ENCODE data around the gene TPCN2. TPM values are rescaled to one million over a fixed set of nuclear protein-coding genes. Genes with fewer than 3 reads are reported as not detected.

The TPCN2 gene
- total RNA-seq, 4 donors from 2014 or later: 12.7 to 16.9 (median 14.2) TPM

DNA sequence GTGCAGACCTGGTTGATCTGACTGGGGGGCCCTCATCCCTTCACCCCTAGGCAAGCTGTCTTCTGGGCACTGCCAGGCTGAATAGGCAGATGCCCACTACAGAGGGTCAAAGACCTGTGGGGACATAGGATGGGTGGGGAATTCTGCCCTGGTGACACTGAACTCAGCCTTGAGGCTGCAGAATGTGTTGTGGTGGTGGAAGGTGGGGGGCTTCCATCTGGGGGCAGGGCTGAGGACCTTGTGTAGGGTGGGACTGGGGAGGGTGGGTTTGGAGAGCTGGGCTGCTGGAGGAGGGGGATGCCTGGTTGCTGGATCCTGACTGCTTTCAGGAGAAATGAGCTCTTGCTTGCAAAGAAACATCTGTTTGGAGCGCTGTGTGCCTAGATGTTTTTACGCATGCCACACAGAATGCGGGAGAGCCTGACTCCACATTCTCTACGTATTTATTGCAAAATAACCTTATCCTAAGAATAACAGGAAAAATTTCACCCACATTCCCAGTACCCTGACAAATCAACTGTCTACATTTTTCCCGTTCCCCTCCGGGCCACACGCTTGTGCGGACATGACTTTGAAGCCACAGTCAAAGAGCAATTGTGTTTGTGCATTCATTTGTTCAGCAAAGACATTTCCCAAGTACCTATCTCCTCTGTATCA is 125.3 kb downstream of the TPCN2 start:
- no peak for TF ChIP-seq POLR2A (IDR thresholded peaks at IDR 0.05)
- TF ChIP-seq, protein P1, sequence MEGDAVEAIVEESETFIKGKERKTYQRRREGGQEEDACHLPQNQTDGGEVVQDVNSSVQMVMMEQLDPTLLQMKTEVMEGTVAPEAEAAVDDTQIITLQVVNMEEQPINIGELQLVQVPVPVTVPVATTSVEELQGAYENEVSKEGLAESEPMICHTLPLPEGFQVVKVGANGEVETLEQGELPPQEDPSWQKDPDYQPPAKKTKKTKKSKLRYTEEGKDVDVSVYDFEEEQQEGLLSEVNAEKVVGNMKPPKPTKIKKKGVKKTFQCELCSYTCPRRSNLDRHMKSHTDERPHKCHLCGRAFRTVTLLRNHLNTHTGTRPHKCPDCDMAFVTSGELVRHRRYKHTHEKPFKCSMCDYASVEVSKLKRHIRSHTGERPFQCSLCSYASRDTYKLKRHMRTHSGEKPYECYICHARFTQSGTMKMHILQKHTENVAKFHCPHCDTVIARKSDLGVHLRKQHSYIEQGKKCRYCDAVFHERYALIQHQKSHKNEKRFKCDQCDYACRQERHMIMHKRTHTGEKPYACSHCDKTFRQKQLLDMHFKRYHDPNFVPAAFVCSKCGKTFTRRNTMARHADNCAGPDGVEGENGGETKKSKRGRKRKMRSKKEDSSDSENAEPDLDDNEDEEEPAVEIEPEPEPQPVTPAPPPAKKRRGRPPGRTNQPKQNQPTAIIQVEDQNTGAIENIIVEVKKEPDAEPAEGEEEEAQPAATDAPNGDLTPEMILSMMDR (IDR thresholded peaks at IDR 0.05): no peak
- WGBS, 2 donors: 70 to 78% methylated on average over 8 of the region's 8 CpGs
- intact Hi-C loops (cut with DNase I; ENCODE audit: low total_unique reads): no loop called here

DNA sequence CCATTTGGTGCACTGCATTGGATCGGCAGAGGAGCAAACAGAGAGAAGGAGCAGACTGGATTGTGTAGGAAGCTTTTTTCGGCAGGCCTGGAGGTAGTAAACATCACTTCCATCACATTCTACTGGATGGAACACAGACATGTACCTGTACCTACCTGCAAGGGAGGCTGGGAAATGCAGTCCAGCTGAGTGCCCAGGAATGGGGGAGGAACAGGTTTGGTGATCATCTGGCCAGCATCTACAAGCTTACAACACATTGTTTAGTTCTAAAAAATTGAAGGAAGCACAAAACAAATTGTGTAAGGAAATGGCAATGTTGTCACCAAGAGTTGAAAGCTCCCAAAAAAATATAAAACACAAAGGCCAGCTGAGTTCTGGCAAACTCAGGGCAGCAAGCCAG is 126.1 kb downstream of the TPCN2 start:
- DNase-seq (ENCODE audit: low spot score in 2 of 2): no peak
- TF ChIP-seq, protein P1 (IDR thresholded peaks at IDR 0.05): no peak
- TF ChIP-seq POLR2A (IDR thresholded peaks at IDR 0.05): no peak
- no peak overlapping the region for H3K4me3 ChIP-seq (ENCODE audit: low read depth, poor library complexity, severe bottlenecking)
- intact Hi-C loops (cut with DNase I; ENCODE audit: low total_unique reads): no loop called here
- 80 to 94% methylated on average over 2 of the region's 2 CpGs for WGBS, 2 donors

More for the DNA sequence above, 125.3 kb downstream of the TPCN2 start:
- no peak overlapping the region for H3K4me3 ChIP-seq (ENCODE audit: low read depth, poor library complexity, severe bottlenecking)
- no peak for DNase-seq (ENCODE audit: low spot score in 2 of 2)

DNA sequence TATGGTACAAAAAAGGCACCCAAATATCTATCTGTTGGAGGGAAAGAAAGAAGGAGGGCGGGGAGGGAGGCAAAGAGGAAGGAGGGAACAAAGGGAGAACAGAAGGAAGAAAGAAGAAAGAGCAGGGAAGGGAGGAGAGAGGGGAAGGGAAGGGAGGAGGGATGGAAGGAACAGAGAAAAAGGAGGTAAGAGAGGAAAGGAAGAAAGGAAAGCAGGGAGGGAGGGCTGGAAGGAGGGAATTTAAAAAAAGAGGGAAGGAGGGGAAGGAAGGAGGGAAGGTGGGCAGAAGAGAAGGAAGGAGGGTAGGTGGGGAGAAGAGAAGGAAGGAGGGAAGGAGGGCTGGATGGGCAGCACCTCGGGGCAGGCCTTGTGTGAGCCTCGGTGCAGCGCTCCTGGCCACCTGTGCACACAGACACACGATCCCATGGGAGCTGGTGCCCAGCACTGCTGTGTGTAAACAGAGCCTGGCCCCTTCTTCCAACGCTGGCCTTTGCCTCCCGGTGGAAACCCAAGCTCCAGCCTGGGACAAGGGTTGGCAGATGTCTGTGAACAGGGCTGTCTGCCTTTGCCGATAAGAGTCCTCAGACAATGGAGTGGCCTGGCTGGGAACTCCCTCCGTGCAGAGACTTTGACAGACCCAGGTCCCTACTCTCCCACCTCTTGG is 130.2 kb downstream of the TPCN2 start:
- 85 to 86% methylated on average over 8 to 9 of the region's 9 CpGs for WGBS, 2 donors
- no peak overlapping the region for H3K4me3 ChIP-seq (ENCODE audit: low read depth, poor library complexity, severe bottlenecking)
- intact Hi-C loops (cut with DNase I; ENCODE audit: low total_unique reads): no loop called here
- TF ChIP-seq, protein P1 (IDR thresholded peaks at IDR 0.05): no peak
- TF ChIP-seq POLR2A (IDR thresholded peaks at IDR 0.05): no peak
- no peak for DNase-seq (ENCODE audit: low spot score in 2 of 2)

DNA sequence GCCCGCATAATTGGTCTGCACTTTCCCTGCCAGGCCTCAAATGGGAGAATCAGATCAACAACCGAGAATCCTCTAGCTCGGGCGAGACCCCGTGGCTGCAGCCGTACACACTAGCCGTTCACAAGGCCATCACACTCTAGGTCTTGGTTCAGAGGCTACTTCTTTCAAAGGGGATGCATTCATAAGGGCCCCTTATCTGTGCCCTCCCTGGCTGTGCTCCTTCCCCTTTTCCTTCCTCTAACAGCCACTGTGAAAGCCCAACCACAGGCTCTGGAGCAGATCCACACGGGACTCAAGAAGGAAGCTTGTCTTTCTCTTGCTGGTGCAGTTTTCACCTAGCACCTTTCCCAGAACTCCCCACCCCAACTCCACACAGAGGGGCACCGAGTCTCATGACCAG is 131.5 kb downstream of the TPCN2 start:
- intact Hi-C loops (cut with DNase I; ENCODE audit: low total_unique reads): no loop called here

DNA sequence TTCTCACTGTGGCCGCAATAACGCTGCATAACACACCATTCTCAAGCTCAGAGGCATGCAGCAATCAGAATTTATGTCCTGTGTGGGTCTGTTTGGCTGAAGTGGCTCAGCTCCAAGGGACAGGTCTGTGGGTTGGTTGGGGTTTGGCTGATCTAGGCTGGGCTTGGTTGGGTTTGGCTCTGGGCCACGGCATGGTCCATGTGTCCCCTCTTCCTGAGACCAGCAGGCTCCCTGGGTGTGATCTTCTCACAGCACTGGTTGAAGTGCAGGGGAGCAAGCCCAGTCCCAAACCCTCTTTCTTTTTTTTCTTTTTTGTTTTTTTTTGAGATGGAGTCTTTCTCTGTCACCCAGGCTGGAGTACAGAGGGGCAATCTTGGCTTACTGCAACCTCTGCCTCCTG is 132.0 kb downstream of the TPCN2 start:
- 89% methylated on average over 3 of the region's 3 CpGs for WGBS, 2 donors
- intact Hi-C loops (cut with DNase I; ENCODE audit: low total_unique reads): no loop called here
- H3K4me3 ChIP-seq (ENCODE audit: low read depth, poor library complexity, severe bottlenecking): no peak overlapping the region
- no peak for TF ChIP-seq POLR2A (IDR thresholded peaks at IDR 0.05)
- TF ChIP-seq, protein P1 (IDR thresholded peaks at IDR 0.05): no peak
- no peak for DNase-seq (ENCODE audit: low spot score in 2 of 2)

More for the DNA sequence above, 131.5 kb downstream of the TPCN2 start:
- no peak for DNase-seq (ENCODE audit: low spot score in 2 of 2)
- no peak overlapping the region for H3K4me3 ChIP-seq (ENCODE audit: low read depth, poor library complexity, severe bottlenecking)
- 73 to 79% methylated on average over 9 of the region's 9 CpGs for WGBS, 2 donors
- TF ChIP-seq POLR2A (IDR thresholded peaks at IDR 0.05): no peak
- TF ChIP-seq, protein P1 (IDR thresholded peaks at IDR 0.05): no peak
